GM20000 (cell line): ENCODE results near the gene PEX3.
"Not testable (repeated sequence)": the region's sequence is repeated elsewhere in the genome, so short reads cannot be mapped to it uniquely, and the experiment has no call there.

ENCODE experiments used
- DNase-seq: peaks from one replicate; pipeline ENCODE4 v3.0.0; 2012; ENCODE audit warnings: low spot score
- TF ChIP-seq, protein P1 (sequence below): IDR thresholded peaks from 2 replicates; pipeline ENCODE4 v1.5.1; 2012; ENCODE audit warnings: mild to moderate bottlenecking, control low read depth; ENCODE audit errors: extremely low read depth, missing control alignments

PEX3 gene

DNA sequence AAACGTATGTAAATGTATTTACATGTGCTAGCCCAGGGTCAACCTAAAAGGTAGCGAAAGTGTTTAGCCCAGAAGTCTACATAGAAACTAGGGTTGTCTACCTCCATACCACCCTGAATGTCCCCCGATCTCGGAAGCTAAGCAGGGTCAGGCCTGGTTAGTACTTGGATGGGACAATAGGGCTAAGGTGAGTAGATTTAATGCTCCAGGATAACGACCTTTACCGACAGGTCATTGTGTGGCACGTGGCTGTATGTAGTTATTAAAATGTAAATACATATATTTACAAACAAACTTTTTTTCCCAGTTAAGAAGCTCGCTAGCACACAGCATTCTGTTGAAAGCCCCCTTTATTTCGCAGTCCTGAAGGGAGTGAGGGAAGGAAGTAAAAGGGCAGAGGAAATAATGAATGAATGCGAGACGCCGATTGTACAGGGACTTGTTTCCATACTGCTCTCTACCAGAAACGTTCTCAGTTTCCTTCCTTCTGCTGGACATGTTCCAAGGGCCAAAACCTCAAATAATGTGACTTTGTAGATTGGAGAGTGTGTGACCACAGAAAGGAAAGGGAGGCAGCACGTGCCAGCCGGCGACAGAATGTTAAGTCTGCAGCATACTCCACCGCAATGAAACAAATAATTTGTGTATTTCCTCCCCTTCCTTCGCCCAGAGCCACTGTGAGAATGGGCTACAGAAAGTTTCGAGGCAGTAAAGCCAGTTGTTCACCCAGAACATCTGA is 722 bp upstream of the PEX3 start:
- DNase-seq: peak; percentile 19
- TF ChIP-seq, protein P1, sequence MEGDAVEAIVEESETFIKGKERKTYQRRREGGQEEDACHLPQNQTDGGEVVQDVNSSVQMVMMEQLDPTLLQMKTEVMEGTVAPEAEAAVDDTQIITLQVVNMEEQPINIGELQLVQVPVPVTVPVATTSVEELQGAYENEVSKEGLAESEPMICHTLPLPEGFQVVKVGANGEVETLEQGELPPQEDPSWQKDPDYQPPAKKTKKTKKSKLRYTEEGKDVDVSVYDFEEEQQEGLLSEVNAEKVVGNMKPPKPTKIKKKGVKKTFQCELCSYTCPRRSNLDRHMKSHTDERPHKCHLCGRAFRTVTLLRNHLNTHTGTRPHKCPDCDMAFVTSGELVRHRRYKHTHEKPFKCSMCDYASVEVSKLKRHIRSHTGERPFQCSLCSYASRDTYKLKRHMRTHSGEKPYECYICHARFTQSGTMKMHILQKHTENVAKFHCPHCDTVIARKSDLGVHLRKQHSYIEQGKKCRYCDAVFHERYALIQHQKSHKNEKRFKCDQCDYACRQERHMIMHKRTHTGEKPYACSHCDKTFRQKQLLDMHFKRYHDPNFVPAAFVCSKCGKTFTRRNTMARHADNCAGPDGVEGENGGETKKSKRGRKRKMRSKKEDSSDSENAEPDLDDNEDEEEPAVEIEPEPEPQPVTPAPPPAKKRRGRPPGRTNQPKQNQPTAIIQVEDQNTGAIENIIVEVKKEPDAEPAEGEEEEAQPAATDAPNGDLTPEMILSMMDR: no peak

DNA sequence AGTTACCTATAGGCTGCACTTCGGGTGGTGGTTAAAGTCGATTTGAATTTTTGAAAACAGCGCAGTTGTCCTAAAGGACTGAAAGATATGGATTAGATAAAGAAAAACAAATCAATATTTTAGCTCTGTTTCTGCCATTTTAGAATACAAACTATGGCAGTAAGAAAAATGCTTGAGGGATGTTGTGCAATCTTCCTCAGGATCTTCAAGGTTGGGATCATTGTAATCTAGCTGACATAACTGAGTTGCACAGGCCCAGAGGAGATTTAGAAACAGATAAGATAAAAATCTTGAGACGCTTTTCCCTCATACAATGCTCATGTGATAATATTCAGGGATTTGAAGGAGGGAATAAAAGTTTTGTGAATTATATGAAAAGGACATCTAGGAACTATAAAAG is 926 bp downstream of the PEX3 start:
- no peak for DNase-seq
- TF ChIP-seq, protein P1: no peak

DNA sequence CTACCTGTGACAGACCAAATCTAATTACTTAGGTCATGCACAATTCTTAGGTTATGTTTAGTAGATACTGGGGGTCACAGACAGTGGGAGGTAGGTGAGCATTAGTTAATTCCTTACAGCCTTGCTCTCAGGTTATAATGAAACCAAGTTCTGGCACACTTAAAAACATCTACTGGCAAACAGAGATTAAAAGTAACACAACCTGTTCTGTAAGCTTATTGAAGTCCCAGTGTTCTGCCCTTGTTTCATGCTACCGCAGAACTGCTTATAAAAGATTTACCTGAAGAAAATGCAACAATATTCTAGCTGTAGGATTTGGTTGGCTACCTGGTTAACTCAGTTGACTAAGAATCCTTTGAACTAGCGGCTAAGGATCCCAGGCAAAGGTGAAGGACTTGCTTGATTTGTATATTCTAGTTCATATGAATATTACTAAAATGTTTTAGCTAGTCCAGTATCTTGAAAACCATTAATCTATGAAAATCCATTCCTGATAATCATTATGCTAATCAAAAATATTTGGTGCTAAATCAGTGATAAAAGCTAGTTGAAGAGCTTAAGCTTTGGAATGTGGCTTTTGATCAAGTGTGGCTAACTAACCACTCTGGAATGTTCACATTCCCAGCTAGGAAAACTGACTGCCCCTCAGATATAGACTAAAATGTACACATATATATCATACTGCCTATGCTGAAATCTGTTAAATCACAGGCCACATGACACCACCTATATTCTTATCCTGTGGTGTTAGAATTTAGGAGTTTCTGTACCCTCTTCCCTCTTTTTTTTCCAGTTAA is 7.2 kb downstream of the PEX3 start:
- DNase-seq: no peak

DNA sequence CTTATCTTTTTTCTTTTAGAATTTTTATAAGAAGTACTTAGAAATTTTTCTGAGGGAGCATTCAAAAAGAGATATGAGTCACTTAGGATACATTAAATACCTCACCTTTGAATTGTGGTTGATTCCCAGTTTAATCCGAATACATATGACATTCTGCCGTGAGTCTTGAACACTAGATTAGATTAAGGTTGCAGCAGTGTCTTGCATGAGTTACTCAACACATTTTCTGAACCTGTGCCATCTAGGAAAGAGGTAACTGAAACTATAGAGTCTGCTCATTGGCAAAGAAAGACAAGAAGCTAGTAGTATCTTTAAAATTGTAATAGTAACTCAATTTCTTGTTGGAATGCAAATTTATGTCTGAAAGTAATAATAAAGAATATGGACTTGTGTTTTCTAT is 14.9 kb downstream of the PEX3 start:
- no peak for DNase-seq
- TF ChIP-seq, protein P1: no peak

More for the DNA sequence above, 7.2 kb downstream of the PEX3 start:
- TF ChIP-seq, protein P1: no peak

DNA sequence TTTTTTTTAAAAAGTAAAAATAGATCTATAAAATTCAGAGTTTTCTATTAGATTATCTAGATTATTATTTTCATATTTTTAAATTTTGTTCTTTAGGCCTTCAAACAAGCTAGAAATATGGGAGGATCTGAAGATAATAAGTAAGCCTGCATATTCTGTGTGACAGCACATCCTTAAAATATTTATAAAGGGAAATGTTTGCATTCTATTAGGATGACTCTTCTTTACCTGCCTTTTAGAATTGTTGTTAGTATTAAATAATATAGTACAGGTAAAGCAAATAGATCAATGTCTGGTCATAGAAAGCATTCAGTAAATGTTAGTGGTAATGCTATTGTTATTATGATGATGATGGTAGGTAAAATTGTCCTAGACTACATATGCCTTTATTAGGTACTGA is 17.4 kb downstream of the PEX3 start:
- TF ChIP-seq, protein P1: no peak
- no peak for DNase-seq

DNA sequence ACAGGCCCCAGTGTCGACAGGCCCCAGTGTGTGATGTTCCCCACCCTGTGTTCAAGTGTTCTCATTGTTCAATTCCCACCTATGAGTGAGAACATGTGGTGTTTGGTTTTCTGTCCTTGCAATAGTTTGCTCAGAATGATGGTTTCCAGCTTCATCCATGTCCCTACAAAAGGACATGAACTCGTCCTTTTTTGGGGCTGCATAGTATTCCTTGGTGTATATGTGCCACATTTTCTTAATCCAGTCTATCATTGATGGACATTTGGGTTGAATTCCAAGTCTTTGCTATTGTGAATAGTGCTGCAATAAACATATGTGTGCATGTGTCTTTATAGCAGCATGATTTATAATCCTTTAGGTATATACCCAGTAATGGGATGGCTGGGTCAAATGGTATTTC is 18.2 kb downstream of the PEX3 start:
- not testable (repeated sequence) for DNase-seq

DNA sequence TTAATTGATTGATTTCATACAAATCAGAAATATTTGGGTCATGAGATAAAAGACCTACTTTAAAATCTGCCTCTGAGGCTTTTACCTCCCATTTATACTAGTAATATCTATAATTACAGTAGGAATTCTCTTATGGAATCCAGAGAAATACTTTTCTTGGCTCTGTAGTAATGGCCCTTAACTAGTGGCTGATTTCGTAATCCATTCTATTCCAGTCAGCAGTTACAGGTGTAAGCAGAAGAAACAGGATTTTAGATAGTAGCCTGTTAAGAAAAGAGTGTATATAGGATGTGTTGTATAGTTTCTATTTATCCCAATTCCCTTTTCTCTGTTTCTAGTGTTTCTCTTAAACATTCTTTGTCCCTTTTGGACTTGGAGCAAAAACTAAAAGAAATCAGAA is 21.2 kb downstream of the PEX3 start:
- TF ChIP-seq, protein P1: no peak
- no peak for DNase-seq
